Activated CD4-positive, alpha-beta T cell treated with anti-CD3 and anti-CD28 coated beads, Interleukin-2, amount 50 U/mL, for 24 hours (primary cell): ENCODE results near the gene NAT8L.

Experiments used
- DNase-seq, 2 donors: peaks; one replicate each; pipeline ENCODE4 v3.0.0-alpha.2; 2020; ENCODE audit warnings: low read depth in 1 of 2, low spot score in 1 of 2

The NAT8L gene

GRCh38 chr4:2091990-2092668, 33.0 kb downstream of the NAT8L start:
- no peak for DNase-seq

- no peak for DNase-seq
Observed at GRCh38 chr4:2092669-2093053, 33.5 kb downstream of the NAT8L start.

GRCh38 chr4:2093265-2093664, 34.1 kb downstream of the NAT8L start:
- no peak for DNase-seq

GRCh38 chr4:2094545-2094944, 35.4 kb downstream of the NAT8L start:
- DNase-seq, result no peak

GRCh38 chr4:2095236-2096072, 36.3 kb downstream of the NAT8L start:
- DNase-seq, result no peak

- no peak for DNase-seq
Observed at GRCh38 chr4:2096073-2096609, 37.0 kb downstream of the NAT8L start.

GRCh38 chr4:2101346-2102044, 42.4 kb downstream of the NAT8L start:
- DNase-seq, result no peak

- DNase-seq, result no peak
Observed at GRCh38 chr4:2102045-2102883, 43.1 kb downstream of the NAT8L start.

GRCh38 chr4:2103127-2103842, 44.2 kb downstream of the NAT8L start:
- no peak for DNase-seq

- DNase-seq, result no peak
Observed at GRCh38 chr4:2103843-2104547, 44.9 kb downstream of the NAT8L start.

GRCh38 chr4:2104556-2105345, 45.6 kb downstream of the NAT8L start:
- DNase-seq, result no peak

- DNase-seq, result no peak
Observed at GRCh38 chr4:2105559-2105958, 46.4 kb downstream of the NAT8L start.

- DNase-seq, result no peak
Observed at GRCh38 chr4:2116687-2117400, 57.7 kb downstream of the NAT8L start.
